HepG2 (cell line): ENCODE data around the gene RAD18. TPM values are rescaled to one million over a fixed set of nuclear protein-coding genes. Genes with fewer than 3 reads are reported as not detected.

ENCODE experiments used
- ATAC-seq: fragments of 200-7000 bp; cut with Tn5 transposase; 3 replicates; pipeline ENCODE4 v1.9.1; 2020; ENCODE audit warnings: mild to moderate bottlenecking, moderate library complexity
- BruUV-seq: library from RNA; stranded (reverse); fragments of 400-500 nt; replicated peaks from 2 replicates; lab custom pipeline; 2021; lab: Mats Ljungman, UMichigan
- CTCF ChIA-PET: fragments of 300-600 bp; formaldehyde crosslinking; extraction: SDS; loops from one replicate; lab custom pipeline; 2021; ENCODE audit warnings: low total read pairs, inconsistent platforms, low intra/inter-chr PET ratio; lab: Yijun Ruan, JAX
- POLR2A ChIA-PET: fragments of 350-600 bp; sonication (Branson Sonifier 250); formaldehyde crosslinking; loops from one replicate; lab custom pipeline; 2020; ENCODE audit warnings: antibody characterized with exemption, inconsistent platforms; lab: Yijun Ruan, JAX
- DNase-seq: peaks from one replicate; pipeline ENCODE4 v3.0.0-alpha.2; 2015; ENCODE audit warnings: low spot score
- FAIRE-seq: peaks from 3 replicates; lab custom pipeline; 2011; peaks lifted over from hg19 to GRCh38; lab: Jason Lieb, UNC
- H2AFZ ChIP-seq: one replicate; pipeline ENCODE4 v1.6.1; 2011; ENCODE audit warnings: low read length, inconsistent platforms
- H3K27ac ChIP-seq: fragments of 300-600 bp; 3 replicates; pipeline ENCODE4 v1.8.0; 2011; ENCODE audit warnings: mixed run types, mild to moderate bottlenecking, mixed read lengths, low read length, inconsistent platforms; ENCODE audit not compliant: insufficient read depth; ENCODE audit errors: extremely low read length
- H3K27me3 ChIP-seq, 2 experiments: fragments of 200-600 bp in 1 of 2; 2 replicates in 1 of 2; 3 replicates in 1 of 2; pipeline versions ENCODE4 v1.6.0 to v1.8.0; 2011; ENCODE audit warnings: low read length in 2 of 2, mild to moderate bottlenecking in 2 of 2, moderate library complexity in 2 of 2, inconsistent platforms in 1 of 2; ENCODE audit not compliant: insufficient read depth in 2 of 2, control insufficient read depth in 1 of 2
- H3K36me3 ChIP-seq, 2 experiments: fragments of 200-600 bp in 1 of 2; replicated peaks in 1 of 2; 2 replicates in 1 of 2; 3 replicates in 1 of 2; pipeline versions ENCODE4 v1.5.1 to v1.8.0; 2011; ENCODE audit warnings: low read length in 2 of 2, inconsistent platforms in 1 of 2; ENCODE audit not compliant: insufficient read depth in 2 of 2, control insufficient read depth in 1 of 2
- H3K4me1 ChIP-seq: 2 replicates; pipeline ENCODE4 v1.5.1; 2012; ENCODE audit warnings: low read length, inconsistent platforms; ENCODE audit not compliant: insufficient read depth
- H3K4me2 ChIP-seq: 2 replicates; pipeline ENCODE4 v1.6.0; 2011; ENCODE audit warnings: low read depth, low read length, inconsistent platforms
- H3K4me3 ChIP-seq, 3 experiments: fragments of 200-600 bp in 1 of 3; sonication (generic), shearing (Covaris generic) in 1 of 3; replicated peaks in 1 of 3; 2 replicates each; pipeline ENCODE4 v1.5.1; 2011 to 2016; ENCODE audit warnings: low read length in 3 of 3, inconsistent platforms in 2 of 3, low read depth in 2 of 3, mild to moderate bottlenecking in 2 of 3, control low read depth in 1 of 3, mixed read lengths in 1 of 3; ENCODE audit not compliant: insufficient read depth in 1 of 3
- H3K79me2 ChIP-seq: one replicate; pipeline ENCODE4 v1.6.1; 2011; ENCODE audit warnings: low read length, inconsistent platforms; ENCODE audit not compliant: insufficient read depth
- H3K9ac ChIP-seq: 2 replicates; pipeline ENCODE4 v1.6.0; 2011; ENCODE audit warnings: mild to moderate bottlenecking, low read depth, low read length, inconsistent platforms; ENCODE audit not compliant: insufficient read depth
- H3K9me3 ChIP-seq: 2 replicates; pipeline ENCODE4 v1.5.1; 2012; ENCODE audit warnings: mild to moderate bottlenecking, low read length
- H4K20me1 ChIP-seq: 2 replicates; pipeline ENCODE4 v1.6.0; 2011; ENCODE audit warnings: inconsistent platforms, mild to moderate bottlenecking, low read length, moderate library complexity; ENCODE audit not compliant: insufficient read depth
- SAP130 ChIP-seq: IDR thresholded peaks from 2 replicates; pipeline ENCODE4 v1.6.1; 2016; ENCODE audit warnings: low read depth
- ZHX2 ChIP-seq, 2 experiments: sonication (generic) in 1 of 2; formaldehyde crosslinking in 1 of 2; IDR thresholded peaks; 2 replicates each; pipeline versions ENCODE4 v1.6.1 to v1.9.0; 2014 to 2022; ENCODE audit warnings: antibody characterized with exemption in 1 of 2, borderline replicate concordance in 1 of 2, inconsistent platforms in 1 of 2, low read depth in 1 of 2, missing genetic modification reagents in 1 of 2
- ZNF629 ChIP-seq: sonication (generic); formaldehyde crosslinking; conservative IDR thresholded peaks from 2 replicates; pipeline ENCODE4 v1.5.0; 2020; ENCODE audit warnings: missing genetic modification reagents
- WGBS: methylation state at CpG from one replicate; pipeline ENCODE4 v1.1.6; 2017; ENCODE audit warnings: low lambda C conversion rate; 5-methylcytosine and 5-hydroxymethylcytosine counted together
- in situ Hi-C: cut with HindIII; loops from 2 replicates; pipeline ENCODE4 v1.10.0; 2017; ENCODE audit warnings: low pct_unique_long_range_greater_than_20kb; ENCODE audit not compliant: extremely low pct_ligation_motif_present
- intact Hi-C: fragments of 100-400 bp; cut with micrococcal nuclease; formaldehyde crosslinking; loops from one replicate; pipeline ENCODE4 v1.10.0; 2022; ENCODE audit not compliant: unreplicated experiment
- polyA plus RNA-seq, 8 experiments: library from polyadenylated mRNA; depleted of rRNA in 3 of 8; stranded (reverse) in 7 of 8; unstranded in 1 of 8; fragments of >200 nt; fragmentation: Illumina TruSeq in 4 of 8; extraction: Trizol in 4 of 8; gene quantifications; 2 replicates each; pipeline versions ENCODE4 v1.2.1 to v1.2.3, GENCODE V29; 2011 to 2016; ENCODE audit warnings: low read depth in 4 of 8, missing spikeins in 1 of 8, mixed read lengths in 1 of 8; ENCODE audit not compliant: insufficient read depth in 1 of 8
- total RNA-seq, 5 experiments: library from RNA; depleted of rRNA; stranded (reverse); fragments of >200 nt; fragmentation: Illumina TruSeq; extraction: Trizol; gene quantifications; 2 replicates each; pipeline ENCODE4 v1.2.3, GENCODE V29; 2016; ENCODE audit warnings: low read depth in 1 of 5

The RAD18 gene
- total and polyA plus RNA-seq, 2 of the 13 experiments (the other 11 are each of a cell fraction or from before 2014, with no cell fraction given), result 5.9 to 20.7 TPM

- no peak for TF ChIP-seq ZHX2 (IDR thresholded peaks at IDR 0.05; ENCODE audit: low read depth)
- TF ChIP-seq ZHX2 (CRISPR knock-in tag; IDR thresholded peaks at IDR 0.05; ENCODE audit: borderline replicate concordance), result no peak
Measured at GRCh38 chr3:8983591-8983990, 20.3 kb upstream of the RAD18 start (continued).

- no peak for ATAC-seq
- no peak for FAIRE-seq
Measured at GRCh38 chr3:8983026-8983425, 19.8 kb upstream of the RAD18 start.

More at GRCh38 chr3:8983026-8983425, 19.8 kb upstream of the RAD18 start:
- in situ Hi-C loops, result no loop called here
- no peaks in the 10 kb centered on the region for H4K20me1 ChIP-seq
- H3K27ac ChIP-seq, result peak overlapping the region; percentile 80
- no peak overlapping the region for H3K4me3 ChIP-seq
- 0 out of 5 replicates have a peak, but pooled peaks cover 0 to 6% of the 10 kb centered on the region in 2 experiments for H3K27me3 ChIP-seq
- H3K4me2 ChIP-seq, result peak overlapping the region; percentile 70
- H3K36me3 ChIP-seq, result no peaks in the 10 kb centered on the region
- H2AFZ ChIP-seq, result no peak overlapping the region
- no peak overlapping the region for H3K9ac ChIP-seq
- H3K79me2 ChIP-seq, result no peaks in the 10 kb centered on the region
- no TSS peak for BruUV-seq
- peaks cover 47% of the 10 kb centered on the region for H3K4me1 ChIP-seq
- DNase-seq, result no peak
- intact Hi-C loops, result no loop called here
- H3K9me3 ChIP-seq, result peaks cover 13% of the 10 kb centered on the region
- WGBS, result 67% methylated on average over 1 of the region's 1 CpG
- CTCF ChIA-PET, result no interaction called here
- POLR2A ChIA-PET, result no interaction called here
- TF ChIP-seq ZNF629 (CRISPR knock-in tag) (peak; percentile 58; the same call in 1 of the 2 replicates), SAP130 (CRISPR knock-in tag) (no peak)
